Uterus (tissue), 4 donors: ENCODE measurements around the gene GH1. TPM values are rescaled to one million over a fixed set of nuclear protein-coding genes. Genes with fewer than 3 reads are reported as not detected.

Experiments
- DNase-seq, 2 donors: peaks; one replicate each; pipeline ENCODE4 v3.0.0-alpha.2; 2019 to 2020
- H3K27ac ChIP-seq, 2 donors: fragments of 200-600 bp; sonication (generic); 1 replicate in 1 of 2; 2 replicates in 1 of 2; pipeline ENCODE4 v1.5.1; 2016 to 2018
- H3K27me3 ChIP-seq, 2 donors: fragments of 200-600 bp; sonication (generic); one replicate each; pipeline ENCODE4 v1.5.1; 2018 to 2019; ENCODE audit warnings: control low read depth in 1 of 2
- H3K36me3 ChIP-seq, 2 donors: fragments of 200-600 bp; sonication (generic); one replicate each; pipeline ENCODE4 v1.5.1; 2019; ENCODE audit warnings: control low read depth in 1 of 2
- H3K4me1 ChIP-seq, 2 donors: fragments of 200-600 bp; sonication (generic); one replicate each; pipeline ENCODE4 v1.5.1; 2018 to 2019; ENCODE audit warnings: control low read depth in 1 of 2
- H3K4me3 ChIP-seq, 2 donors: fragments of 200-600 bp; sonication (generic); 1 replicate in 1 of 2; 2 replicates in 1 of 2; pipeline ENCODE4 v1.5.1; 2018 to 2019; ENCODE audit warnings: mild to moderate bottlenecking in 1 of 2
- H3K9me3 ChIP-seq, 2 donors: fragments of 200-600 bp; sonication (generic); one replicate each; pipeline ENCODE4 v1.5.1; 2019; ENCODE audit warnings: control low read depth in 1 of 2
- CTCF ChIP-seq, 4 experiments: fragments of 200-600 bp in 2 of 4; fragments of 450-650 bp in 2 of 4; sonication (generic) in 2 of 4; IDR thresholded peaks; one replicate each; pipeline ENCODE4 v1.5.1; 2016 to 2019; ENCODE audit warnings: antibody characterized with exemption in 4 of 4, mild to moderate bottlenecking in 2 of 4, moderate library complexity in 1 of 4
- POLR2A ChIP-seq, 2 donors: fragments of 450-650 bp; IDR thresholded peaks; one replicate each; pipeline ENCODE4 v1.6.1; 2016; ENCODE audit warnings: antibody characterized with exemption in 2 of 2, mild to moderate bottlenecking in 1 of 2, moderate library complexity in 1 of 2
- intact Hi-C: fragments of 100-400 bp; cut with DNase I; formaldehyde crosslinking; loops from one replicate; pipeline ENCODE4 v1.15.1; 2023; ENCODE audit warnings: low total_unique reads
- total RNA-seq, 4 donors: library from RNA; depleted of rRNA in 3 of 4; stranded (reverse); fragments of >200 nt in 3 of 4; gene quantifications; one replicate each; pipeline versions ENCODE4 v1.1.0 to v1.2.4, GENCODE V29; 2014 to 2023
- donor health status: DM: yes; HTN: yes; CAD: no.

Gene GH1
- total RNA-seq, 4 donors from 2014 or later: not detected

GRCh38 chr17:63944736-63945499 lies 26.3 kb upstream of the GH1 start:
- TF ChIP-seq POLR2A (IDR thresholded peaks at IDR 0.05): no peak
- TF ChIP-seq CTCF (IDR thresholded peaks at IDR 0.05): no peak
- no peak for DNase-seq
- H3K36me3 ChIP-seq: no peaks in the 10 kb centered on the region
- no peak overlapping the region for H3K4me3 ChIP-seq
- H3K27ac ChIP-seq: no peak overlapping the region
- intact Hi-C loops: no loop called here
- H3K4me1 ChIP-seq: no peaks in the 10 kb centered on the region
- H3K9me3 ChIP-seq: no peaks in the 10 kb centered on the region
- no peaks in the 10 kb centered on the region for H3K27me3 ChIP-seq

- Histone ChIP-seq H3K9me3 (no peaks in the 10 kb centered on the region), H3K36me3 (no peaks in the 10 kb centered on the region), H3K4me3 (no peak overlapping the region), H3K4me1 (no peaks in the 10 kb centered on the region), H3K27me3 (no peaks in the 10 kb centered on the region), H3K27ac (no peak overlapping the region)
- intact Hi-C loops: no loop called here
- DNase-seq: no peak
- no peak for TF ChIP-seq CTCF (IDR thresholded peaks at IDR 0.05)
- TF ChIP-seq POLR2A (IDR thresholded peaks at IDR 0.05): no peak
These were observed 25.1 kb upstream of the GH1 start for GRCh38 chr17:63943745-63944144.

- intact Hi-C loops: no loop called here
- Histone ChIP-seq H3K27ac (no peak overlapping the region), H3K27me3 (no peaks in the 10 kb centered on the region), H3K4me3 (no peak overlapping the region), H3K4me1 (no peaks in the 10 kb centered on the region), H3K36me3 (no peaks in the 10 kb centered on the region), H3K9me3 (no peaks in the 10 kb centered on the region)
- DNase-seq: no peak
- no peak for TF ChIP-seq CTCF (IDR thresholded peaks at IDR 0.05)
- TF ChIP-seq POLR2A (IDR thresholded peaks at IDR 0.05): no peak
These were observed 23.8 kb upstream of the GH1 start for GRCh38 chr17:63942309-63942985.

GRCh38 chr17:63941751-63942150 lies 23.1 kb upstream of the GH1 start:
- intact Hi-C loops: no loop called here
- no peaks in the 10 kb centered on the region for H3K4me1 ChIP-seq
- H3K9me3 ChIP-seq: no peaks in the 10 kb centered on the region
- no peak for TF ChIP-seq POLR2A (IDR thresholded peaks at IDR 0.05)
- H3K27ac ChIP-seq: no peak overlapping the region
- H3K27me3 ChIP-seq: no peaks in the 10 kb centered on the region
- no peak overlapping the region for H3K4me3 ChIP-seq
- H3K36me3 ChIP-seq: no peaks in the 10 kb centered on the region
- DNase-seq: no peak

DNA sequence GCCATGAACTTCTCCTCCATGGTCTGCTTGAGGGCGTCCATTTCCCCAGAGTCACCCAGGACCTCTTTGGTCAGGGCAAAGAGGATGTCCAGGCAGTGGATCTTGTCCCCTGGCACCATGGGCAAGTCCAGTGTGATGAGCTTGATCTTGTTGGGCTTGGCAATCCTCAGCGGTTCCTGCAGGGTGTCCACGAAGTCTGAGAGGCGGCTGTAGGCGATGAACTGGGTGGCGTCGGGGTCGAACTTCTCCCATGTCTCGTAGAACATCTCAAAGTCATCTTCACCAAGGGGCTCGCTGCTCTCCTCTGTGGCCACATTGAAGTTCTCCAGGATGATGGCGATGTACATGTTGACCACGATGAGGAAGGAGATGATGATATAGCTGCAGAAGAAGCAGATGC lies 22.5 kb upstream of the GH1 start:
- no peaks in the 10 kb centered on the region for H3K4me1 ChIP-seq
- H3K27ac ChIP-seq: no peak overlapping the region
- H3K9me3 ChIP-seq: no peaks in the 10 kb centered on the region
- DNase-seq: no peak
- H3K36me3 ChIP-seq: no peaks in the 10 kb centered on the region
- TF ChIP-seq CTCF (IDR thresholded peaks at IDR 0.05) (no peak), POLR2A (IDR thresholded peaks at IDR 0.05) (no peak)
- intact Hi-C loops: no loop called here
- no peak overlapping the region for H3K4me3 ChIP-seq
- H3K27me3 ChIP-seq: no peaks in the 10 kb centered on the region
